ENCODE measurements around the gene MED28. TPM values are rescaled to one million over a fixed set of nuclear protein-coding genes. Genes with fewer than 3 reads are reported as not detected.

The MED28 gene
- total and polyA plus RNA-seq, 10 of the 15 experiments (the other 5 are each of a cell fraction or from before 2014, with no cell fraction given): 19.9 to 77.4 (median 52.0) TPM

- H3K79me2 ChIP-seq (ENCODE audit: control insufficient read depth, insufficient read depth, low read length): no peaks in the 10 kb centered on the region
- ATAC-seq: peak; percentile 26
- no peak overlapping the region for H3K4me3 ChIP-seq
- H3K9me3 ChIP-seq (replicated peaks; ENCODE audit: control insufficient read depth, insufficient read depth, low read length): no peaks in the 10 kb centered on the region
- FAIRE-seq: no peak
- no peak overlapping the region for H3K4me2 ChIP-seq (ENCODE audit: control insufficient read depth, insufficient read depth)
- in situ Hi-C loops (cut with MboI) (loop anchor here (5.0 to 10.0 kb wide), 2 partner anchors 89 to 958 kb away; no protein-coding TSS in a partner anchor), intact Hi-C loops (cut with micrococcal nuclease; ENCODE audit: unreplicated experiment) (loop anchor here (2.0 to 5.0 kb wide), 2 partner anchors 172 to 956 kb away; no protein-coding TSS in a partner anchor)
- H3K27ac ChIP-seq (ENCODE audit: control insufficient read depth, insufficient read depth): no peak overlapping the region
- H3K27me3 ChIP-seq (replicated peaks in 1 of 2; ENCODE audit: control insufficient read depth in 2 of 2, insufficient read depth in 2 of 2, low read length in 1 of 2): no peaks in the 10 kb centered on the region
- CTCF ChIA-PET: interaction anchor here (0.9 to 4.9 kb wide), 8 partner anchors 11 to 172 kb away, joined by 3 to 70 read pairs (median 4); no protein-coding TSS in a partner anchor
- SMC1A ChIA-PET (ENCODE audit: uncharacterized antibody, unreplicated experiment): interaction anchor here (0.6 to 3.8 kb wide), 5 partner anchors 40 to 169 kb away, joined by 3 to 32 read pairs (median 7); no protein-coding TSS in a partner anchor
- POLR2A ChIA-PET: interaction anchor here (0.6 kb wide), 1 partner anchor 43 kb away, joined by 4 read pairs; no protein-coding TSS in a partner anchor
- DNase-seq (ENCODE audit: low read depth, low spot score): no peak
- RAD21 ChIA-PET (ENCODE audit: unreplicated experiment): interaction anchor here (3.7 kb wide), 1 partner anchor 87 kb away, joined by 17 read pairs; no protein-coding TSS in a partner anchor
- no peak overlapping the region for H2AFZ ChIP-seq (ENCODE audit: control insufficient read depth, low read depth, low read length)
- TF ChIP-seq RELA (IDR thresholded peaks at IDR 0.05; ENCODE audit: borderline replicate concordance, partially characterized antibody): no peak
- TF ChIP-seq CBX5 (IDR thresholded peaks at IDR 0.05; ENCODE audit: low read depth): no peak
- no peak for TF ChIP-seq KLF5 (IDR thresholded peaks at IDR 0.05; ENCODE audit: partially characterized antibody)
- TF ChIP-seq ZNF24 (IDR thresholded peaks at IDR 0.05): no peak
- no peak for TF ChIP-seq MTA2 (IDR thresholded peaks at IDR 0.05; ENCODE audit: low read depth)
- TF ChIP-seq SREBF1 (IDR thresholded peaks at IDR 0.05; ENCODE audit: low read length): no peak
- TF ChIP-seq CHD1 (IDR thresholded peaks at IDR 0.05; ENCODE audit: low read depth, low read length): no peak
- no peak for TF ChIP-seq MTA3 (IDR thresholded peaks at IDR 0.05; ENCODE audit: borderline replicate concordance, low read length)
- TF ChIP-seq IKZF2 (IDR thresholded peaks at IDR 0.05): no peak
- TF ChIP-seq TAF1 (IDR thresholded peaks at IDR 0.05; ENCODE audit: borderline replicate concordance, low read depth, low read length): no peak
- TF ChIP-seq JUNB (IDR thresholded peaks at IDR 0.05): no peak
- no peak for TF ChIP-seq ZNF217 (IDR thresholded peaks at IDR 0.05)
- TF ChIP-seq NR2C1 (IDR thresholded peaks at IDR 0.05): no peak
- no peaks in the 10 kb centered on the region for H4K20me1 ChIP-seq (ENCODE audit: control insufficient read depth, insufficient read depth)
- H3K4me1 ChIP-seq (ENCODE audit: control insufficient read depth, insufficient read depth, low read length): no peaks in the 10 kb centered on the region
- 87% methylated on average over 17 of the region's 17 CpGs for WGBS (ENCODE audit: insufficient coverage, insufficient replicate concordance, low lambda C conversion rate, missing lambda C conversion rate)
- BruUV-seq (replicated peaks): no TSS peak
- peaks cover 0 to 4% of the 10 kb centered on the region in 2 experiments; a peak in 3 of 4 replicates for H3K36me3 ChIP-seq (ENCODE audit: control insufficient read depth in 2 of 2, insufficient read depth in 2 of 2, low read length in 1 of 2)
- no peak overlapping the region for H3K9ac ChIP-seq (ENCODE audit: control insufficient read depth, insufficient read depth, low read length)
These were observed 21.9 kb downstream of the MED28 start for GRCh38 chr4:17636341-17636695.

All from GM12878 (cell line).